Activated CD4-positive, CD25-positive, alpha-beta regulatory T cell treated with anti-CD3 and anti-CD28 coated beads, Interleukin-2, amount 50 U/mL, for 72 hours (primary cell): Measurements from ENCODE around the gene SETD2.

Source experiments
- DNase-seq: peaks from one replicate; pipeline ENCODE4 v3.0.0; 2021

The SETD2 gene

DNA sequence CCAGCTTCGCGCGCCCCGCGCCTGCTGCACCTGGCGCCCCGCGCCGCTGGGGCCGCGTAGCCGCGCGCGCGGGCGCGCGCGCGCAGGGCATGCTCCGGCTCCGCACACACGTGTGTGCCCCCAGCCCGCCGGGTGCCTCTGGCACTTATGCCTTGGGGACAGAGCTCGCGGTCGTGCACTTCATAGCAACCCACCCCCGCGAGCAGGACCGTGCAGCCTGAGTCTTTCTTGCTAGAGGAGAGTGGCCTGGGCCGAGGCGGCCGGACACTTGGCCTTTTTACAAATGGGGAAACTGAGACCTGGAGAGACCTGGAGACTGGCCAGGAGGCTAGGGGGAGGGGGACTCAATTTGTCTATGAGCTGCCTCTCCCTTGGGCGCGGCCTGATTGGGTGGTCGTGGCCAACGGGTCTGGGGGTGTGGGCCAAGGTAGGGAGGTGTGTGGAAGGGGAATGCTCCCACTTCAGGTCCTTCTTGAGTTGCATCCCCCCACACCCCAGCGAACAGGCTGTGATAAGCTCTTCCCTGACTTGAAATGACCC, 183.9 kb downstream of the SETD2 start:
- no peak for DNase-seq

- peak; percentile 97 for DNase-seq
Observed at GRCh38 chr3:46978985-46979944, 184.6 kb downstream of the SETD2 start, which contains the start of gene NBEAL2. TSS of gene NBEAL2 (plus strand) at chr3:46979666. CDS start at chr3:46979862, 196 bp downstream.

DNA sequence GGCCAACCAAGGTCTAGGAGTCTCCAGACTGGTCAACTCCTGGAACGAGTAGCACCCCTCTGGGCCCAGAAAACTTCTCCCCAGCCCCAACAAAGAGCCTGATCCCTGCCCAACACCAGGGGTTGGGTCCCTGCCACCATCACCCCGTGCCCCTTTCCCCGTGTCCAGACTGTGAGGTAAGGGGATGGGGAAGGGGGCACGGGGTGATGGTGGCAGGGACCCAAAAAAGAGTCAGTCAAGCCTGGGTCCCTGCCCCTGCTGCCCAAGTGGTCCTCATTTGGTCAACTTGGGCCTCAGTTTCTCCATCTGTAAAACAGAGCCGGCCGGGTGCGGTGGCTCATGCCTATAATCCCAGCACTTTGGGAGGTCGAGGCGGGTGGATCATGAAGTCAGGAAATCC, 185.5 kb downstream of the SETD2 start:
- no peak for DNase-seq

GRCh38 chr3:46977811-46978195, 186.1 kb downstream of the SETD2 start:
- no peak for DNase-seq

DNA sequence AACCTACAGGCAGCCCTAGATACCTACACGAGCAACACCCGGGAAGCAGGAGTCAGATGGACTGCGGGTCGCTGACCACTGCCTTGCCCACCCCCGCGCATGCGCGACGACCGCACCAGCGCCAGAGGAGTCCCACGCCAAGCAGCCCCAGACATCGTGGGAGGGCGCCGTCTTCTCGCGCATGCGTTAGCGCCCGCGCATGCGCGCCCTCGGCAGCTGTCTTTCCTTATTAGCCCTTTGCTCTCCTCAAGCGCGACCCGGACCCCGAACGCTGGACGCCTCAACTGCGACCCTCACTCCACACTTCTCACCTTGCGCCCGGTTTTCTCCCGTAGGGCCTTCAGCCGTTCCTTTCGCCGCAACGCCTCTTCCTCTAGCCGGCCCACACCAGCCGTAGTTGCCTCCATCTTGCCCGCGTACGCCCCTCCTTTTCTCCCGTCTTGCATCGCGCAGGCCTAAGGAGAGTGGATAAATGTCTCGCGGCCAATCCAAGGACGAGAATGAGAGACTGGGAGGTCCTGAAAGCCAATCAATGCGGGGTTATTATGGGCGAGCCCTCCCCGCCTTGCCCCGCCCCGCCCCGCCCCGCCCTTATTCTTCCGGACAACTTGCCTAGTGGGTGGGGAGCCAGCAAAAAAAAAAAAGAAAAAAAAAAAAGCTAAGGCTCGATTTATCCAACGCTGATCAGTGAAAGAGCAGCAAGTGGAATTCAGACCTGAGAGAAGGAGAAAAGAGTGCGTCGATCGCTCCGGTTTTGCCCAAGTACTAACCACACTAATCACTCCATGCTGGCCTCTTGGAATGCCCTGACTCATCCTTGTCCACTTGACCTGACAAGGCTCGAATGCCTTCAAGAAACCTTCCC, 187.4 kb downstream of the SETD2 start, which contains the start of gene CCDC12:
CCDC12 (minus strand) TSS at position 420 of the 865 bp plus-strand sequence; CDS start at position 407, 13 bp downstream.
- peak; percentile 88 for DNase-seq

- DNase-seq: no peak
Observed at GRCh38 chr3:46974421-46975171, 189.3 kb downstream of the SETD2 start.

DNA sequence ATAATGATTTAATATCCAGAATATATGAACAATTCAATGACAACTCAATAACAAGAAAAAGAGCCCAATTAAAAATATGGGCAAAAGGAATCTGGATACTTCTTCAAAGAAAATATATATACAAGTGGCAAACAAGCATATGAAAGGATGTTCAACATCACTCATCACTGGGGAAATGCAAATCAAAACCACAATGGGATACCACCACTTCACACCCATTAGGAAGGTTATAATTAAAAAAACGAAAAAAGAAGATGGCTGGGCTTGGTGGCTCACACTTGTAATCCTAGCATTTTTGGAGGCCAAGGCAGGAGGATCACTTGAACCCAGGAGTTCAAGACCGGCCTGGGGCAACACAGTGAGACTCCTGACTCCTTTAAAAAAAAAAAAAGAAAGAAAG, 191.5 kb downstream of the SETD2 start:
- no peak for DNase-seq

- DNase-seq: no peak
Observed at GRCh38 chr3:46971742-46972141, 192.2 kb downstream of the SETD2 start.

DNA sequence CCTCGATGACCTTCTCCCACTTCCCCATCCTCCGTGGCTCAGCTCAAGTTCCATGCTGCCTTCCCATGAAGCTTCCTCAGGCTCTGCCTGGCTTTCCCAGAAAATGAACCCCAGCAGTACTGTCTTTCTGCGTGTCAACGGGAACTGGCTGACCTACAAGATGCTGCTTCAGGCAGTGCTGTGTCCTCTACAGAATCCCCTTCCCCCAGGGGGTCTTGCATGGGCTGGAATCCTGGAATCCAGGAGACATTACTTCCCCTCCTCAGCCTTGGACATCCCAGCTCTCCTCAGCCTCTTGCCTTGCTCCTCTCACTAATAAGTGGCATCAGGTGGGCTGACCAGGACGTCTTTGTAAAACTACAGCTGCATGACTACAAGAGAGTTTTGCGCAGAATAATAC, 192.8 kb downstream of the SETD2 start:
- no peak for DNase-seq

DNA sequence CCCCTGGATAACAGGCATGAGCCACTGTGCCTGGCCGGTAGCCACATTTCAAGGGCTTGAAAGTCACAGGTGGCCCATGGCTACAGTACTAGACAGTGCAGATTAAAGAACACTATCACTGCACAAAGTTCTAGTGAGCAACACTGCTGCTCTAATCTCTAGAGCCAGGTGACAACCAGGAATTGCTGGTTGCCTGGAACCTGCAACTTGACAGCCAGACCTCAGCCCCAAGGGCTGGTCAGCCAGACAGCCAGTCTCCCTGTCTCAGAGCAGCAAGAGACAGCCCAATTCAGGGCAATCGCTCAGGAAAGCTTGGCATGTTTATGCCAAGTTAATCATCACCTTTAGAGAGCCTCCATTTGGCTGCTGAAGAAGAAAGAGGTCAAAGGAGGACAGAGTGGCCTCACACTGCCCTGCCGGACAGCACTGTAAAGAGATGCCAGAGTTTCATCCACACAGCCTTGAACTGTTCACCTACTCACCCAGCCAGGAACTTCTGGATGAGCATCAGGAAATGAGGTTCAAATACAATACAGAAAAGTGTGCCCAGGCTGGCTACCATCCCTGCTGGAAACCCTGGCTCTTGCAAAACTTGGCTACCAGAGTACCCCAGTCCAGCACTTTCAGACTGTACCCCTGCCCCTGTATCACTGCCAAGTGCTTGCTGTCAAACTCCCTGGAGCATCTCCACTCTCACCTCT, 193.4 kb downstream of the SETD2 start:
- no peak for DNase-seq

DNA sequence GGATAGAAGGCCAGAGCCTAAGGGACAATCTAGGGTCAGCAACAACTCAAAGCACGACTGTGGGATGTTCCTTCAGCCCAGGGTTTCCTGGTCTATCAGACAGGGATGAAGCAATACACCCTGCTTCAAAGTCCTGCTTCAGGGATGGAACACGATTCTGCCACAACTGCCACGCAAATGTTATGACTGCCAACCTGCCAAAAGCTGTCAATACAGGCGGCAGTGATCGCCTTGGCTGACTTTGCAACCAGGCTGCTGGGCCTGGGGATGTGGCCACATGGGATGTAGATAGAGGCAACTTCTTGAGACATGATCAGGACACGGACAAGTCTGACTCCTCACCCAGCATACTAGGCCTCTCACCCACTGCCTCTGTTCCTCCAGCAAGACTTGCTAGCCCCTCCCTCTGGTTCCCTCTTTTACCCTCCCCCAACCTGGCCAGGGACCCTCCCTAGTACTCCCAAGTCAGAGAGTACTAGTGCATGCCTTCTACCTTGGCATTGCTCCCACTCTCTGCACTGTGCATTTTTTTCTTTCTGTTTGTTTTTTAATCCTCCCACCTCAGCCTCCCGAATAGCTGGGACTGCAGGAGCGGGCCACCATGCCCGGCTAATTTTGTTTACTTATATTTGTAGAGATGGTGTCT, 195.0 kb downstream of the SETD2 start:
- no peak for DNase-seq

GRCh38 chr3:46966811-46967210, 197.1 kb downstream of the SETD2 start:
- no peak for DNase-seq
